K562 (cell line): ENCODE results near the gene SPRYD3.
"Not testable (repeated sequence)": the region's sequence is repeated elsewhere in the genome, so short reads cannot be mapped to it uniquely, and the experiment has no call there.

ENCODE experiments used
- ATF7 ChIP-seq: fragments of 450-650 bp; IDR thresholded peaks from 2 replicates; pipeline ENCODE4 v1.7.1; 2014; ENCODE audit warnings: mild to moderate bottlenecking, moderate library complexity
- CEBPZ ChIP-seq: fragments of 150-350 bp; IDR thresholded peaks from 2 replicates; pipeline ENCODE4 v1.6.1; 2014; ENCODE audit warnings: low read depth, mild to moderate bottlenecking, low read length, borderline replicate concordance
- CTCF ChIP-seq, 3 experiments: IDR thresholded peaks in 2 of 3; conservative IDR thresholded peaks in 1 of 3; 2 replicates each; pipeline ENCODE4 v1.5.1; 2011 to 2012; ENCODE audit warnings: low read length in 3 of 3, mild to moderate bottlenecking in 3 of 3, control low read depth in 2 of 3, improper control_type of control experiment in 1 of 3, inconsistent platforms in 1 of 3, low read depth in 1 of 3, mixed read lengths in 1 of 3, moderate library complexity in 1 of 3; ENCODE audit not compliant: insufficient read depth in 2 of 3
- HES1 ChIP-seq: fragments of 450-650 bp; IDR thresholded peaks from 2 replicates; pipeline ENCODE4 v1.6.1; 2016; ENCODE audit warnings: low read depth, mild to moderate bottlenecking, moderate library complexity
- HNRNPK ChIP-seq: fragments of 200-400 bp; formaldehyde crosslinking; IDR thresholded peaks from one replicate; pipeline ENCODE4 v1.6.1; 2018; ENCODE audit warnings: mild to moderate bottlenecking, low read depth, low read length; ENCODE audit not compliant: poor library complexity, severe bottlenecking
- KAT2B ChIP-seq: IDR thresholded peaks from one replicate; pipeline ENCODE4 v1.6.1; 2012; ENCODE audit warnings: low read depth, mild to moderate bottlenecking, control low read depth, inconsistent platforms, low read length, moderate library complexity
- MTA3 ChIP-seq: fragments of 450-650 bp; formaldehyde crosslinking; IDR thresholded peaks from 2 replicates; pipeline ENCODE4 v1.6.1; 2017; ENCODE audit warnings: mild to moderate bottlenecking, borderline replicate concordance
- NR2C2 ChIP-seq, 2 experiments: fragments of 200-800 bp in 1 of 2; sonication (Bioruptor generic) in 1 of 2; sonication (generic) in 1 of 2; formaldehyde crosslinking in 1 of 2; IDR thresholded peaks; 2 replicates each; pipeline versions ENCODE4 v1.6.1 to v1.8.0; 2016 to 2022; ENCODE audit warnings: mild to moderate bottlenecking in 1 of 2, missing compliant biosample characterization in 1 of 2, missing genetic modification characterization in 1 of 2, missing genetic modification reagents in 1 of 2
- POLR2A ChIP-seq: fragments of 450-650 bp; conservative IDR thresholded peaks from 2 replicates; pipeline ENCODE4 v1.6.1; 2016
- RAD21 ChIP-seq, 2 experiments: fragments of 250-450 bp in 1 of 2; fragments of 450-650 bp in 1 of 2; sonication (Bioruptor Pico) in 1 of 2; formaldehyde crosslinking in 1 of 2; IDR thresholded peaks in 1 of 2; conservative IDR thresholded peaks in 1 of 2; 2 replicates each; pipeline versions ENCODE4 v1.4.0 to v1.8.0; 2020 to 2022; ENCODE audit warnings: mild to moderate bottlenecking in 2 of 2, moderate library complexity in 1 of 2
- RBM22 ChIP-seq: fragments of 200-400 bp; formaldehyde crosslinking; IDR thresholded peaks from 2 replicates; pipeline ENCODE4 v1.6.1; 2018; ENCODE audit warnings: low read length, low read depth; ENCODE audit not compliant: poor library complexity, severe bottlenecking
- UBTF ChIP-seq, 2 experiments: IDR thresholded peaks; 2 replicates each; pipeline ENCODE4 v1.6.1; 2012; ENCODE audit warnings: improper control_type of control experiment in 2 of 2, low read depth in 2 of 2, low read length in 2 of 2, borderline replicate concordance in 1 of 2
- ZBTB43 ChIP-seq: sonication (generic); formaldehyde crosslinking; IDR thresholded peaks from 2 replicates; pipeline ENCODE4 v1.8.0; 2023; ENCODE audit warnings: mild to moderate bottlenecking, missing genetic modification reagents
- ZNF507 ChIP-seq: conservative IDR thresholded peaks from 2 replicates; pipeline ENCODE4 v1.6.1; 2017; ENCODE audit warnings: missing genetic modification characterization, missing compliant biosample characterization

GRCh38 chr12:53027014-53027413 is 52.2 kb downstream of the SPRYD3 start:
- TF ChIP-seq NR2C2 (CRISPR knock-in tag; IDR thresholded peaks at IDR 0.05); NR2C2 (tag; IDR thresholded peaks at IDR 0.05); ZBTB43 (CRISPR knock-in tag); HES1; HNRNPK; UBTF (IDR thresholded peaks at IDR 0.05; ENCODE audit: borderline replicate concordance in 1 of 2, low read depth in 2 of 2, low read length in 2 of 2); CEBPZ; CTCF (IDR thresholded peaks at IDR 0.05 in 2 of 3, conservative IDR thresholded peaks at IDR 0.05 in 1 of 3; ENCODE audit: insufficient read depth in 2 of 3, low read depth in 1 of 3, low read length in 3 of 3); ATF7; MTA3; RBM22; POLR2A; RAD21 (CRISPR knock-in tag; conservative IDR thresholded peaks at IDR 0.05 in 1 of 2, IDR thresholded peaks at IDR 0.05 in 1 of 2); ZNF507 (tag); KAT2B: not testable (repeated sequence)
